Measurements from ENCODE around the gene VWA8.

The VWA8 gene

DNA sequence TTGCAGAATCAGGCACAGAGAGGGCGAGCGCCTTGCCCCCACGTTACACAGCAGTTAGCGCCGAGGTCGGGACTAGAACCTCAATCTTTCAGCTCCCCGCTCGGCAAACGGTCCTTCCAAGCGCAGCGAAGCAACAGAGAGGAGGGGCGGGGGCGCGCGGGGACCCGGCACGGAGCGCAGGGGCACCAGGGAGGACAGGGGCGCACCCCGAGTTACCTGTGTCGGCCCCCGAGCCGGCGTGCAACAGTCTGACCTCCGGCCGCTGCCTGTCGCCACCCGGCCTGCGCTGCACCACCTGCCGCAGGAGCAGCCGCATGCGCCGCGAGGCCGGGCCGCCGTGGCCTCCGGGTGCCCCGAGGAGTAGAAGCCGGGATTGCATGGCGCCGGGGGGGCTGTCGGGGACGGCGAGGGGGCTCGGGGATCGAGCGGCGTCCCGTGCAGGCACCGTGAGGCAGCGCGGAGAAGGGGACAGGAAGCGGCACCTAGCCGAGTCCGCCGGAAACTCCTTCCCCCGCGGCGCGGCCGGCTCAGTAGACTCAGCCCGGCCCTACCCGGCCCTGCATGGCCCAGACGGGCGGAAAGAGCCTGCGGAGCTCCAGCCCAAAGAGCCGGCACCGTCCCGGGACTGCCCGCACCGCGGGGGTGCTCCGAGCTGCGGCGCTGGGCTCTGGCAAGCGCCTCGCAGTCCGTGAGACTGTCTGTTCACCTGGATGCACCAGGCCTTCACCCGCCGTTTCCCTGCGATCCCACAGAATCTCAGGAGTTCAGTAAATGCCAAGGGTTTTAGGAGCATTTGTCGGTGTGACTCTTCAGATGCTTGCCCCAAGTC is at the start of gene VWA8:
Gene VWA8 (minus strand): TSS at position 473 of the 829 bp plus-strand sequence. CDS start 94 bp downstream, at position 379.
- DNase-seq (ENCODE audit: low read depth in 3 of 3), result peak; percentile 71 to 84 (median 73)

GRCh38 chr13:42009057-42009456 is 48.1 kb upstream of the VWA8 start:
- no peak for DNase-seq (ENCODE audit: low read depth in 3 of 3)

GRCh38 chr13:42007844-42008243 is 46.9 kb upstream of the VWA8 start:
- DNase-seq (ENCODE audit: low read depth in 3 of 3), result no peak

GRCh38 chr13:42002066-42002465 is 41.2 kb upstream of the VWA8 start:
- no peak for DNase-seq (ENCODE audit: low read depth in 3 of 3)

GRCh38 chr13:42001580-42001979 is 40.7 kb upstream of the VWA8 start:
- no peak for DNase-seq (ENCODE audit: low read depth in 3 of 3)

DNA sequence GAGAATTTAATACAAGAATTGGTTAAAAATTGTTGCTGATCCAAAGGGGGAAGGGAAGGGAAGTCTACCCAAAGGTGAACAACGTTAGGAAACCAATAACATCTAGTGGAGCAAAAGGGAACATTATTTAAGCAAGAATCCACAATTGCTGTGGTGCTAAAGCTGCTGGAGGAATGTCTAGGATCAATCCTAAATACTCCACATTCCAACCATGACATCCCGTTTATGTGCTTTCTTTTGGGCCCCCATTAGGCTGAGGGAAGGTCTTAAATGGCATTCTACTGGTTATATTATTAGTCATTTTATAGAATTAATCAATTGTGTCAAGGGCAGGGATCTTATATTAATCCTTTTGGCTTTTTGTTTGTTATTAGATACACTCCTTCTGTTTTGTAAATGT is 39.9 kb upstream of the VWA8 start:
- DNase-seq (ENCODE audit: low read depth in 3 of 3), result no peak

DNA sequence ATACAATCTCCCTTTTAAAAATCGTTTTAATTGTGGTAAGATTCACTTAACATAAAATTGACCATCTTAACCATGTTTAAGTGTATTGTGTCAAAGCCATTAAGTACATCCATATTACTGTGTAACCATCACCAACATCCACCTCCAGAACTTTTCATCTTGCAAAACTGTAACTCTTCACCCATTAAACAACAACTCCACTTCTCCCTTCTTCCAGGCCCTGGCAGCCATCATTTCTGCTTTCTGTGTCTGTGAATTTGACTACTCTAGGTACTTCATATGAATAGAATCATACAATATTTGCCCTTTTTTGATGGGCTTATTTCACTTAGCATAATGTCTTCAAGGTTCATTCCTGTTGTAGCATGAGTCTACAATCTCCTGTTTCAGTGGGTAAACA is 36.5 kb upstream of the VWA8 start:
- DNase-seq (ENCODE audit: low read depth in 3 of 3), result no peak

- DNase-seq (ENCODE audit: low read depth in 3 of 3), result peak in 1 of 3 experiments; percentile 25
These were observed 35.0 kb upstream of the VWA8 start for GRCh38 chr13:41995946-41996345.

DNA sequence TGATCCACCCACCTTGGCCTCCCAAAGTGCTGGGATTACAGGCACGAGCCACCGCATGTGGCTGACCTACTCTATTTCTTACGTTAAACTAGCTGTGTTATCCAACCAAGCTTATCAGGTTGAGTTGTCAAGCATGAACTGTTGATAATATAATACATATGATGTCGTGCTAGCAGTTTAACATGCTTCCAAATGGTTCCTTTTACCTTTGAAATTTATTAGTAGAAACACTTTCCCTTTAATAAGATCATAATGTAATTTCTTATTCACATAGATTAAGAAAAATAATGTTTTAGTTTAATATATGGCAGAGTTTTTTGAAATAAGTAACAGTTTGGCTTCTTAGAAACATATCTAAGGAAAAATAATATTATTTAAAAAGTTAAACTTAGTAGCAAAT is 34.4 kb upstream of the VWA8 start:
- DNase-seq (ENCODE audit: low read depth in 3 of 3), result no peak

GRCh38 chr13:41994696-41995095 is 33.8 kb upstream of the VWA8 start:
- DNase-seq (ENCODE audit: low read depth in 3 of 3), result no peak

DNA sequence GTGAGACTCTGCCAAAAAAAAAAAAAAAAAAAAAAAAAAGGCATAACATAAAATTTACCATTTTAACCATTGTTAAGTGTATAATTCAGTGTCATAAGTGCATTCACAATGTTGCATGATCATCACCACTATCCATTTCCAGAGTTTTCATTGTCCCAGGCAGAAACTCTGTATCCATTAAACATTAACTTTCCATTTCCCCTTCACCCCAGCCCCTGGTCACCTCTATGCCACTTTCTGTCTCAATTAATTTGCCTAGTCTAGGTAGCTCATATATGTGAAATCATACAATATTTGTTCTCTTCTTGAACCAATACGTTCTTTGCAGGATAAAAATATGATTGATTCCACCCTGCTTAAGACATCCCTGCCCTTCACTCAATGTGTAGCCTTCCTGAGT is 31.0 kb upstream of the VWA8 start:
- DNase-seq (ENCODE audit: low read depth in 3 of 3), result no peak

- no peak for DNase-seq (ENCODE audit: low read depth in 3 of 3)
These were observed 27.3 kb upstream of the VWA8 start for GRCh38 chr13:41988244-41988643.

DNA sequence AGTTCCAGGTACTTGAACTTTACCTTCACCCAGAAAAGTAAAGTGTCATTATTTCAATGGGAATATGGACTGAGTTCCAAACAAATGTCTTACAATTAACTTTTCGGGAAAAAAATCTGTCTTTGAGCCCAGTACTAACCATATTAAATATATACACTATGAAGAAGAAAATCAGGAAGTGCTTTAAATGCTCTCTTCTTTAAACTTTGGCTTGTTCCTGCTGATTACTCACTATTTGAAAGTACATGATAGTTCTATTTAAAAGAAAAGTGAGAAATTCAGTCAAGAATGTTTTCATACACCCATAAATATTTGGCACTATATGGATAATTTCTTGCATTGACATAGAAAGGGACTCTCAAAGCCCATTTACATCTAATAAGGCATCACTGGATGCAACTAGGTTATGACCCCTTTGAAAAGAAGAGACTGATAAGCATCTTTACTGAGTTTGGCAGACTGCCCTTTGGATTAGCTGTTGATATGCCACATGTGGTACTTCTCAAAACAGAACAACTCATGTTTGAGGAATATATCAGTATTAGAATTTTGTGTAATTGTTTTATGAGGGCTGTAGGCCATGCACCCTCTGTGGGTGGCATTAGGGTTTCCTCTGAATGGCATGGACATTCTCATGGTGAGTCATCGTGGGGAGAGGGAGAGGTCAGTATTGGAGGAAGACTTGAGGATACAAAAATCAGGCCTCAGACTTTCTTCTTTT is 25.0 kb upstream of the VWA8 start:
- no peak for DNase-seq (ENCODE audit: low read depth in 3 of 3)

GRCh38 chr13:41981951-41982715 is 21.2 kb upstream of the VWA8 start:
- no peak for DNase-seq (ENCODE audit: low read depth in 3 of 3)

DNA sequence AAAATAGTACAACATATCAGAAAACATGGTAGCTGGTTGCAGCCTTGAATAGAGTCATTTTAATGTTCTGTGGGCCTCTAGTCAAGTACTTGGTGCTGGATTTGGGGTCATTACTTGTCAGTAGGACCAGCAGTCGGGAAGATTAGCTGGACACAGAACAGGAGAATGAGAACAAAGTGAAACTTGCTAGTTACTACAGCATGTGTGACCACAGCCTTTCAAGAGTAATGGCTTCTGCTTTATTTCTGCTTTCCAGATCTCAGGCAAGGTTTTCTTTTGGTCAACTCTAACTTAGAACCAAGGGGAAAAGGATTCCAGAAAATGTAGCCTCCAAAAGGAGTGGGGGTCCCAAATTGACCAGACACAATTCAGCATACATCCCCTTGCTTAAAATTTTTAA is 17.1 kb upstream of the VWA8 start:
- DNase-seq (ENCODE audit: low read depth in 3 of 3), result no peak

- no peak for DNase-seq (ENCODE audit: low read depth in 3 of 3)
These were observed 15.6 kb upstream of the VWA8 start for GRCh38 chr13:41976476-41976875.

DNA sequence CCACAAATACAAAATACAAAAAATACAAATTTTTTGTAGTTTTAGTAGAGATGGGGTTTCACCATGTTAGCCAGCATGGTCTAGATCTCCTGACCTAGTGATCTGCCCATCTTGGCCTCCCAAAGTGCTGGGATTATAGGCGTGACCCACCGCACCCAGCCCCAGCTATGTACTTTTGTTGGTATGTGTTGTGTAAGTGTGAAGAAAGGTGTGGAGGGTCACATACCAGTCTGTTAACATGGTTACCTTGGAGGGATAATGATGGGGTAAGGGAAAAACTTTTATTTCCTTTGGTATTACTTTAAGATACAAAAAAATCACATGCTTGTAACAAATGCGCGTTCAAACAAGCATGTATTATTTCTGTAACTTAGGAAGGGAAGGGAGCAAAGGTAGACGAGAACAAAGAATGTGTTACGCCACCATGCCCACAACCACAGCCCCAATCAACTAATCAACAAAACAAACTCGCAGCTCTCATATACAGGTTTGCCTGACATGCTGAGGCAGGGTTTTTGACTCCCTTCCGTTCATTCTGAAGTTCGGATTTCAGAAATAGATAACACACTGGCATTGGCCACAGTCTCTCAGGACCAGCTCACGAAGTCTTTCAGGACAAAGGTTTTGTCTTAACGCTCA is 13.5 kb upstream of the VWA8 start:
- no peak for DNase-seq (ENCODE audit: low read depth in 3 of 3)

DNA sequence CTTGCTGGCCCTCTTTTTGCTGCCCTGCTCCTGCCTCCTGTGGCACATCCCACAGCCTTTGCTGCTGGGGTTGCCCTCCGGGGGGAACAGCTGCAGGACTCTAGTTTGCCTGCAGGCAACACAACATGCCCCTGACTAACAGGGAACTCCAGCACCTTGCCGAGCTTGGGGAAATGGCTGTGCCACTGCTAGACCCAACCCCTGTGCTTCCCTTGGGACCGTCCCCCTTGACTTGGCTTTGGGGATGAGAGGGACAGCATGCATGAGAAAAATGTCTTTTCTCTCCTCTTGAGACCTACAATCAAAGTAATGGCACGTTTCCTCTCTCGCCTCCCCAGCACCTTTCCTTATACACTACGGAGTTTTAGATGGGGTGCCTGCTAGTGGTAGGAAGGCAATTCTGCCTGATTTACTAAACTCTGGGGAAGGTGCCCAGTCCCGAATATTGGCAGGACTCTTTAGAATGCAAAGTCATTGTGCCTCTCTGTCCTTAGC is 12.4 kb upstream of the VWA8 start:
- no peak for DNase-seq (ENCODE audit: low read depth in 3 of 3)

GRCh38 chr13:41971848-41972247 is 10.9 kb upstream of the VWA8 start:
- no peak for DNase-seq (ENCODE audit: low read depth in 3 of 3)

GRCh38 chr13:41970918-41971317 is 10.0 kb upstream of the VWA8 start:
- no peak for DNase-seq (ENCODE audit: low read depth in 3 of 3)

DNA sequence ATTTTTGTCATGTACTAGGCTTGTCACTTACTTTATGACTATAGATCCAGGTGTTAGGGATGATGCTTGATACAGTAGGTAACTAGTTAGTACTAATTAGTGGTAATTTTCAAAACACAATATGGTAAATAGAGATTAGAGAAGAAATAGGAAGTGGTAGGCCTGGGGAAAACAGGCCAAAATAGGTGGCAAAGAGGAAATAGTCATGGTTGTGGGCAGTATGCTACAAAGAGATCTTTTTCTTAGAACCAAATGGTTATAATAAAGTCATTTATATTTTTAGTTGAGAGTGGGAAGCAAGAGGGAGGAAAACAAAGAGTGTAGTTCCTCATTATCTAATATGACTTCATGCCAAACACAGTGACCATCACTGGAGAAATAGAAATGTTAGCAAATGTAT is 9.1 kb upstream of the VWA8 start:
- DNase-seq (ENCODE audit: low read depth in 3 of 3), result no peak

DNA sequence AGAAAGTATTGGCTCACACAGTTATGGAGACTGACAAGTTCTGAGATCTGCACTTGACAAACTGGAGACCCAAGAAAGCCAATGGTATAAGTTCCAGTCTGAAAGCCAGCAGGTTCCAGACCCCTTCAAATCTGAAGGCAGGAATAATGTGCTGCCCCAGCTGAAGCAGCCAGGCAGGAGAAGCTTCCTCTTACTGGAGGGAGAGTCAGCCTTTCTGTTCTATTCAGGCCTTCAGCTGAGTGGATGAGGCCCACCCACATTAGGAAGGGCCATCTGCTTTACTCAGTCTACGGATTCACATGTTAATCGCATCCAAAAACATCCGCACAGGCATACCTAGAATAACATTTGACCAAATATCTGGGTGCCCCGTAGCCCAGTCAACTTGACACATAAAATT is 8.2 kb upstream of the VWA8 start:
- DNase-seq (ENCODE audit: low read depth in 3 of 3), result no peak

Data from stimulated activated CD4-positive, alpha-beta T cell treated with anti-CD3 and anti-CD28 coated beads, TNF-alpha, amount 100 ng/mL, for 24 hours (primary cell).